Activated CD8-positive, alpha-beta T cell treated with anti-CD3 and anti-CD28 coated beads for 36 hours (primary cell): ENCODE measurements around the gene CTNNA3. TPM values are rescaled to one million over a fixed set of nuclear protein-coding genes. Genes with fewer than 3 reads are reported as not detected.
"Not testable (repeated sequence)": the region's sequence is repeated elsewhere in the genome, so short reads cannot be mapped to it uniquely, and the experiment has no call there.

ENCODE experiments used
- ATAC-seq: fragments of 200-7000 bp; cut with Tn5 transposase; one replicate; pipeline ENCODE4 v1.10.0; 2021; ENCODE audit warnings: mild to moderate bottlenecking, moderate library complexity
- CTCF ChIA-PET: fragments of 350-600 bp; sonication (Branson Sonifier 250); formaldehyde crosslinking; loops from one replicate; lab custom pipeline; 2021; ENCODE audit warnings: antibody characterized with exemption; lab: Charles Lee
- POLR2A ChIA-PET: fragments of 350-600 bp; sonication (Branson Sonifier 250); formaldehyde crosslinking; loops from one replicate; lab custom pipeline; 2021; ENCODE audit warnings: antibody characterized with exemption; lab: Charles Lee
- DNase-seq: peaks from one replicate; pipeline ENCODE4 v3.0.0-alpha.2; 2020
- H3K27ac Mint-ChIP-seq: one replicate; pipeline ENCODE4 v1.8.0; 2021; ENCODE audit warnings: mild to moderate bottlenecking, mixed read lengths
- H3K27me3 Mint-ChIP-seq: one replicate; pipeline ENCODE4 v1.8.0; 2021; ENCODE audit warnings: mixed read lengths
- H3K36me3 Mint-ChIP-seq: one replicate; pipeline ENCODE4 v1.8.0; 2021; ENCODE audit warnings: low read depth, mixed read lengths
- H3K4me1 Mint-ChIP-seq: one replicate; pipeline ENCODE4 v1.8.0; 2021; ENCODE audit warnings: low read depth, mixed read lengths
- H3K4me3 Mint-ChIP-seq: one replicate; pipeline ENCODE4 v1.8.0; 2021; ENCODE audit warnings: mild to moderate bottlenecking, moderate library complexity, mixed read lengths
- H3K9me3 Mint-ChIP-seq: one replicate; pipeline ENCODE4 v1.8.0; 2021; ENCODE audit warnings: mixed read lengths
- CTCF ChIP-seq: fragments of 200-600 bp; IDR thresholded peaks from one replicate; pipeline ENCODE4 v1.8.0; 2022; ENCODE audit warnings: antibody characterized with exemption, mild to moderate bottlenecking
- intact Hi-C: fragments of 100-400 bp; cut with micrococcal nuclease; formaldehyde crosslinking; loops from one replicate; pipeline ENCODE4 v1.10.0; 2022
- total RNA-seq, 2 experiments: library from RNA; stranded (reverse); gene quantifications; one replicate each; pipeline ENCODE4 v1.2.3, GENCODE V29; 2021

The CTNNA3 gene
- total RNA-seq, 2 experiments from 2014 or later, result not detected

GRCh38 chr10:67573484-67573883 lies 122.5 kb downstream of the CTNNA3 start:
- intact Hi-C loops, result no loop called here
- no peak for TF ChIP-seq CTCF
- no peaks in the 10 kb centered on the region for H3K36me3 Mint-ChIP-seq
- no peaks in the 10 kb centered on the region for H3K27me3 Mint-ChIP-seq
- ChIA-PET CTCF (no interaction called here), POLR2A (no interaction called here)
- ATAC-seq (no peak), DNase-seq (no peak)
- H3K4me1 Mint-ChIP-seq, result no peaks in the 10 kb centered on the region
- no peak overlapping the region for H3K4me3 Mint-ChIP-seq
- no peak overlapping the region for H3K27ac Mint-ChIP-seq
- H3K9me3 Mint-ChIP-seq, result no peaks in the 10 kb centered on the region

GRCh38 chr10:67571503-67571902 lies 124.5 kb downstream of the CTNNA3 start:
- POLR2A ChIA-PET, result no interaction called here
- no peaks in the 10 kb centered on the region for H3K36me3 Mint-ChIP-seq
- no peaks in the 10 kb centered on the region for H3K9me3 Mint-ChIP-seq
- no peaks in the 10 kb centered on the region for H3K27me3 Mint-ChIP-seq
- CTCF ChIA-PET, result no interaction called here
- no peak for ATAC-seq
- no peak for DNase-seq
- intact Hi-C loops, result no loop called here
- no peak overlapping the region for H3K27ac Mint-ChIP-seq
- TF ChIP-seq CTCF, result no peak
- H3K4me1 Mint-ChIP-seq, result no peaks in the 10 kb centered on the region
- H3K4me3 Mint-ChIP-seq, result no peak overlapping the region

- intact Hi-C loops, POLR2A ChIA-PET, H3K27me3 Mint-ChIP-seq, DNase-seq, H3K4me3 Mint-ChIP-seq, CTCF ChIA-PET, ATAC-seq, H3K36me3 Mint-ChIP-seq, H3K9me3 Mint-ChIP-seq, H3K27ac Mint-ChIP-seq, H3K4me1 Mint-ChIP-seq: not testable (repeated sequence)
Observed at GRCh38 chr10:67558311-67558710, 137.7 kb downstream of the CTNNA3 start.

- ChIA-PET CTCF (no interaction called here), POLR2A (no interaction called here)
- peaks cover 3% of the 10 kb centered on the region for H3K9me3 Mint-ChIP-seq
- H3K4me3 Mint-ChIP-seq, result no peak overlapping the region
- H3K4me1 Mint-ChIP-seq, result no peaks in the 10 kb centered on the region
- TF ChIP-seq CTCF, result no peak
- no peak overlapping the region for H3K27ac Mint-ChIP-seq
- no peaks in the 10 kb centered on the region for H3K36me3 Mint-ChIP-seq
- peaks cover 4% of the 10 kb centered on the region for H3K27me3 Mint-ChIP-seq
- intact Hi-C loops, result no loop called here
- DNase-seq (no peak), ATAC-seq (no peak)
Observed at GRCh38 chr10:67553254-67553653, 142.7 kb downstream of the CTNNA3 start.

- no peak overlapping the region for H3K4me3 Mint-ChIP-seq
- intact Hi-C loops, result no loop called here
- H3K36me3 Mint-ChIP-seq, result no peaks in the 10 kb centered on the region
- CTCF ChIA-PET, result interaction anchor here (2.8 kb wide), 1 partner anchor 229 kb away, joined by 8 read pairs; no protein-coding TSS in a partner anchor
- H3K27me3 Mint-ChIP-seq, result no peaks in the 10 kb centered on the region
- H3K4me1 Mint-ChIP-seq, result no peaks in the 10 kb centered on the region
- POLR2A ChIA-PET, result no interaction called here
- ATAC-seq (no peak), DNase-seq (no peak)
- peaks cover 3% of the 10 kb centered on the region for H3K9me3 Mint-ChIP-seq
- no peak overlapping the region for H3K27ac Mint-ChIP-seq
- no peak for TF ChIP-seq CTCF
Observed at GRCh38 chr10:67550838-67551402, 145.1 kb downstream of the CTNNA3 start.
